Epithelial cell of proximal tubule (primary cell): ENCODE measurements around the gene DYSF. TPM values are rescaled to one million over a fixed set of nuclear protein-coding genes. Genes with fewer than 3 reads are reported as not detected.
"Not testable (repeated sequence)": the region's sequence is repeated elsewhere in the genome, so short reads cannot be mapped to it uniquely, and the experiment has no call there.

Experiments used
- DNase-seq: peaks from one replicate; pipeline ENCODE4 v3.0.0-alpha.2; 2011; ENCODE audit warnings: low read depth
- H3K4me3 ChIP-seq: 2 replicates; pipeline ENCODE4 v1.5.1; 2011; ENCODE audit warnings: low read depth, mild to moderate bottlenecking, low read length
- CTCF ChIP-seq: conservative IDR thresholded peaks from 2 replicates; pipeline ENCODE4 v1.5.1; 2012; ENCODE audit warnings: low read depth, mild to moderate bottlenecking, low read length
- total RNA-seq: library from RNA; depleted of rRNA; stranded (reverse); fragments of >200 nt; gene quantifications from 2 replicates; pipeline ENCODE4 v1.2.3, GENCODE V29; 2015

Gene DYSF
- total RNA-seq, 1 donor from 2014 or later = 6.3 TPM

- no peak overlapping the region for H3K4me3 ChIP-seq
- DNase-seq = no peak
- no peak for TF ChIP-seq CTCF
These were observed 25.9 kb downstream of the DYSF start for GRCh38 chr2:71479261-71479660.

- H3K4me3 ChIP-seq = no peak overlapping the region
- TF ChIP-seq CTCF = no peak
- no peak for DNase-seq
These were observed 27.8 kb downstream of the DYSF start for GRCh38 chr2:71481111-71481510.

- no peak for DNase-seq
- no peak for TF ChIP-seq CTCF
- H3K4me3 ChIP-seq = no peak overlapping the region
These were observed 28.7 kb downstream of the DYSF start for GRCh38 chr2:71482055-71482454.

GRCh38 chr2:71483246-71483645 lies 29.9 kb downstream of the DYSF start:
- no peak overlapping the region for H3K4me3 ChIP-seq
- no peak for TF ChIP-seq CTCF
- no peak for DNase-seq

GRCh38 chr2:71484354-71484753 lies 31.0 kb downstream of the DYSF start:
- no peak for DNase-seq
- no peak for TF ChIP-seq CTCF
- no peak overlapping the region for H3K4me3 ChIP-seq

- H3K4me3 ChIP-seq = no peak overlapping the region
- no peak for TF ChIP-seq CTCF
- no peak for DNase-seq
These were observed 33.7 kb downstream of the DYSF start for GRCh38 chr2:71486881-71487640.

- H3K4me3 ChIP-seq, DNase-seq: not testable (repeated sequence)
These were observed 38.2 kb downstream of the DYSF start for GRCh38 chr2:71491551-71491950.
